Progenitor cell of endocrine pancreas (in vitro differentiated cells): Measurements from ENCODE around the gene SH3TC2. TPM values are rescaled to one million over a fixed set of nuclear protein-coding genes. Genes with fewer than 3 reads are reported as not detected.

Experiments
- DNase-seq: peaks from one replicate; pipeline ENCODE4 v3.0.0; 2021; ENCODE audit warnings: low spot score; ENCODE audit not compliant: unreplicated experiment
- H3K27ac Mint-ChIP-seq: 2 replicates; pipeline ENCODE4 v1.8.0; 2021; ENCODE audit warnings: mild to moderate bottlenecking, moderate library complexity, mixed read lengths
- H3K27me3 Mint-ChIP-seq: 2 replicates; pipeline ENCODE4 v1.8.0; 2021; ENCODE audit warnings: mixed read lengths
- H3K36me3 Mint-ChIP-seq: 2 replicates; pipeline ENCODE4 v1.8.0; 2022; ENCODE audit warnings: mixed read lengths; ENCODE audit not compliant: insufficient read depth
- H3K4me1 Mint-ChIP-seq: 2 replicates; pipeline ENCODE4 v1.8.0; 2021; ENCODE audit warnings: low read depth, mixed read lengths
- H3K4me3 Mint-ChIP-seq: 2 replicates; pipeline ENCODE4 v1.8.0; 2021; ENCODE audit warnings: low read depth, mild to moderate bottlenecking, moderate library complexity, mixed read lengths
- H3K9me3 Mint-ChIP-seq: 2 replicates; pipeline ENCODE4 v1.8.0; 2021; ENCODE audit warnings: low read depth, mixed read lengths
- total RNA-seq: library from RNA; stranded (reverse); gene quantifications from 2 replicates; pipeline ENCODE4 v1.2.1, GENCODE V29; 2021
- TF ChIP-seq, protein P1 (sequence below): fragments of 200-600 bp; sonication (generic); IDR thresholded peaks from one replicate; pipeline ENCODE4 v1.5.0; 2021; ENCODE audit warnings: antibody characterized with exemption, mild to moderate bottlenecking; ENCODE audit not compliant: unreplicated experiment

The SH3TC2 gene
- total RNA-seq, 1 donor from 2014 or later = 2.1 TPM

- no peak overlapping the region for H3K4me3 Mint-ChIP-seq
- H3K9me3 Mint-ChIP-seq = peaks cover 3% of the 10 kb centered on the region
- H3K27ac Mint-ChIP-seq = no peak overlapping the region
- no peaks in the 10 kb centered on the region for H3K36me3 Mint-ChIP-seq
- no peaks in the 10 kb centered on the region for H3K27me3 Mint-ChIP-seq
- DNase-seq = no peak
- peaks cover 4% of the 10 kb centered on the region for H3K4me1 Mint-ChIP-seq
- TF ChIP-seq, protein P1, sequence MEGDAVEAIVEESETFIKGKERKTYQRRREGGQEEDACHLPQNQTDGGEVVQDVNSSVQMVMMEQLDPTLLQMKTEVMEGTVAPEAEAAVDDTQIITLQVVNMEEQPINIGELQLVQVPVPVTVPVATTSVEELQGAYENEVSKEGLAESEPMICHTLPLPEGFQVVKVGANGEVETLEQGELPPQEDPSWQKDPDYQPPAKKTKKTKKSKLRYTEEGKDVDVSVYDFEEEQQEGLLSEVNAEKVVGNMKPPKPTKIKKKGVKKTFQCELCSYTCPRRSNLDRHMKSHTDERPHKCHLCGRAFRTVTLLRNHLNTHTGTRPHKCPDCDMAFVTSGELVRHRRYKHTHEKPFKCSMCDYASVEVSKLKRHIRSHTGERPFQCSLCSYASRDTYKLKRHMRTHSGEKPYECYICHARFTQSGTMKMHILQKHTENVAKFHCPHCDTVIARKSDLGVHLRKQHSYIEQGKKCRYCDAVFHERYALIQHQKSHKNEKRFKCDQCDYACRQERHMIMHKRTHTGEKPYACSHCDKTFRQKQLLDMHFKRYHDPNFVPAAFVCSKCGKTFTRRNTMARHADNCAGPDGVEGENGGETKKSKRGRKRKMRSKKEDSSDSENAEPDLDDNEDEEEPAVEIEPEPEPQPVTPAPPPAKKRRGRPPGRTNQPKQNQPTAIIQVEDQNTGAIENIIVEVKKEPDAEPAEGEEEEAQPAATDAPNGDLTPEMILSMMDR = no peak
These were observed 9.7 kb downstream of the SH3TC2 start for GRCh38 chr5:149053072-149053695.

DNA sequence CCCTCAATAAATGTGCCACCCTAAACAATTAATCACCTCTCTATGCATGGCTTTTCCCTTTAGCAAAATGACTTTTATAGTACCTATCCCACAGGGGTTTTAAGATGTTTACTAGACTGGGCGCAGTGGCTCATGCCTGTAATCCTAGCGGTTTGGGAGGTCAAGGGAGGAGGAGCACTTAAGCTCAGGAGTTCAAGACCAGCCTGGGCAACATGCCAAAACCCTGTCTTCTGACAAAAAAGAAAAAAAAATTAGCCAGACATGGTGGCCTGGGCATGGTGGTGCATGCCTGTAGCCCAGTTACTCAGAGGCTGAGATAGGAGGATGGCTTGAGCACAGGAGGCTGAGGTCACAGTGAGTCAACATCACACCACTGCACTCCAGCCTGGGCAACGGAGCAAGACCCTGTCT is 13.5 kb downstream of the SH3TC2 start:
- peaks cover 4% of the 10 kb centered on the region for H3K4me1 Mint-ChIP-seq
- no peaks in the 10 kb centered on the region for H3K9me3 Mint-ChIP-seq
- TF ChIP-seq, protein P1 = no peak
- no peaks in the 10 kb centered on the region for H3K36me3 Mint-ChIP-seq
- H3K4me3 Mint-ChIP-seq = no peak overlapping the region
- no peaks in the 10 kb centered on the region for H3K27me3 Mint-ChIP-seq
- no peak for DNase-seq
- no peak overlapping the region for H3K27ac Mint-ChIP-seq

GRCh38 chr5:149048811-149049210 is 14.1 kb downstream of the SH3TC2 start:
- Mint-ChIP-seq H3K27me3 (no peaks in the 10 kb centered on the region), H3K27ac (no peak overlapping the region), H3K9me3 (no peaks in the 10 kb centered on the region), H3K36me3 (no peaks in the 10 kb centered on the region), H3K4me1 (peaks cover 4% of the 10 kb centered on the region), H3K4me3 (no peak overlapping the region)
- DNase-seq = no peak
- TF ChIP-seq, protein P1 = no peak

- no peaks in the 10 kb centered on the region for H3K36me3 Mint-ChIP-seq
- no peaks in the 10 kb centered on the region for H3K9me3 Mint-ChIP-seq
- H3K4me1 Mint-ChIP-seq = peaks cover 4% of the 10 kb centered on the region
- no peak overlapping the region for H3K4me3 Mint-ChIP-seq
- no peaks in the 10 kb centered on the region for H3K27me3 Mint-ChIP-seq
- DNase-seq = no peak
- TF ChIP-seq, protein P1 = no peak
- H3K27ac Mint-ChIP-seq = no peak overlapping the region
These were observed 15.4 kb downstream of the SH3TC2 start for GRCh38 chr5:149047462-149047861.

GRCh38 chr5:149046196-149046829 is 16.5 kb downstream of the SH3TC2 start:
- no peaks in the 10 kb centered on the region for H3K9me3 Mint-ChIP-seq
- TF ChIP-seq, protein P1 = no peak
- DNase-seq = no peak
- no peaks in the 10 kb centered on the region for H3K36me3 Mint-ChIP-seq
- no peak overlapping the region for H3K4me3 Mint-ChIP-seq
- H3K27ac Mint-ChIP-seq = no peak overlapping the region
- H3K27me3 Mint-ChIP-seq = no peaks in the 10 kb centered on the region
- H3K4me1 Mint-ChIP-seq = peaks cover 4% of the 10 kb centered on the region
